GM21786 (cell line): ENCODE data around the gene KRTAP12-4.
"Not testable (repeated sequence)": the region's sequence is repeated elsewhere in the genome, so short reads cannot be mapped to it uniquely, and the experiment has no call there.

Experiments
- ATAC-seq: cut with Tn5 transposase; IDR thresholded peaks from one replicate; pipeline ENCODE4 v1.9.1; 2021; ENCODE audit not compliant: unreplicated experiment

KRTAP12-4 gene

GRCh38 chr21:44654576-44655175 is at the start of gene KRTAP12-4:
Gene KRTAP12-4 (minus strand): TSS chr21:44654659. CDS start chr21:44654614, 45 bp downstream.
- ATAC-seq, result no peak

GRCh38 chr21:44703731-44704635 is 49.5 kb upstream of the KRTAP12-4 start:
- no peak for ATAC-seq

- ATAC-seq, result no peak
Measured at GRCh38 chr21:44702973-44703730, 48.7 kb upstream of the KRTAP12-4 start.

- no peak for ATAC-seq
Measured at GRCh38 chr21:44702111-44702972, 47.9 kb upstream of the KRTAP12-4 start.

- ATAC-seq, result no peak
Measured at GRCh38 chr21:44701541-44701940, 47.1 kb upstream of the KRTAP12-4 start.

GRCh38 chr21:44701023-44701400 is 46.6 kb upstream of the KRTAP12-4 start:
- no peak for ATAC-seq

GRCh38 chr21:44700101-44701022 is 45.9 kb upstream of the KRTAP12-4 start:
- ATAC-seq, result no peak

GRCh38 chr21:44699502-44700001 is 45.1 kb upstream of the KRTAP12-4 start:
- ATAC-seq, result no peak

GRCh38 chr21:44697811-44698734 is 43.6 kb upstream of the KRTAP12-4 start:
- ATAC-seq, result no peak

- ATAC-seq, result not testable (repeated sequence)
Measured at GRCh38 chr21:44697172-44697810, 42.8 kb upstream of the KRTAP12-4 start, which contains the start of gene KRTAP10-12. Gene KRTAP10-12 (plus strand): TSS chr21:44697172. CDS start chr21:44697202, 30 bp downstream.

- ATAC-seq, result no peak
Measured at GRCh38 chr21:44696572-44696971, 42.1 kb upstream of the KRTAP12-4 start.

GRCh38 chr21:44695641-44696040 is 41.2 kb upstream of the KRTAP12-4 start:
- ATAC-seq, result no peak

GRCh38 chr21:44695184-44695583 is 40.7 kb upstream of the KRTAP12-4 start:
- no peak for ATAC-seq

GRCh38 chr21:44694776-44695175 is 40.3 kb upstream of the KRTAP12-4 start:
- ATAC-seq, result no peak

- ATAC-seq, result no peak
Measured at GRCh38 chr21:44692798-44693512, 38.5 kb upstream of the KRTAP12-4 start.

- no peak for ATAC-seq
Measured at GRCh38 chr21:44691686-44692085, 37.2 kb upstream of the KRTAP12-4 start.

GRCh38 chr21:44689740-44690139 is 35.3 kb upstream of the KRTAP12-4 start:
- ATAC-seq, result not testable (repeated sequence)
